HepG2 (cell line): ENCODE measurements around the gene ANKRD65. TPM values are rescaled to one million over a fixed set of nuclear protein-coding genes. Genes with fewer than 3 reads are reported as not detected.
A peak's percentile ranks its signal among the peaks of the same experiment; 100 is the strongest.

Source experiments
- ATAC-seq: fragments of 200-7000 bp; cut with Tn5 transposase; 3 replicates; pipeline ENCODE4 v1.9.1; 2020; ENCODE audit warnings: mild to moderate bottlenecking, moderate library complexity
- BruUV-seq: library from RNA; stranded (reverse); fragments of 400-500 nt; replicated peaks from 2 replicates; lab custom pipeline; 2021; lab: Mats Ljungman, UMichigan
- CTCF ChIA-PET: fragments of 300-600 bp; formaldehyde crosslinking; extraction: SDS; loops from one replicate; lab custom pipeline; 2021; ENCODE audit warnings: low total read pairs, inconsistent platforms, low intra/inter-chr PET ratio; lab: Yijun Ruan, JAX
- POLR2A ChIA-PET: fragments of 350-600 bp; sonication (Branson Sonifier 250); formaldehyde crosslinking; loops from one replicate; lab custom pipeline; 2020; ENCODE audit warnings: antibody characterized with exemption, inconsistent platforms; lab: Yijun Ruan, JAX
- DNase-seq: peaks from one replicate; pipeline ENCODE4 v3.0.0-alpha.2; 2015; ENCODE audit warnings: low spot score
- FAIRE-seq: peaks from 3 replicates; lab custom pipeline; 2011; peaks lifted over from hg19 to GRCh38; lab: Jason Lieb, UNC
- H2AFZ ChIP-seq: one replicate; pipeline ENCODE4 v1.6.1; 2011; ENCODE audit warnings: low read length, inconsistent platforms
- H3K27ac ChIP-seq: fragments of 300-600 bp; 3 replicates; pipeline ENCODE4 v1.8.0; 2011; ENCODE audit warnings: mixed run types, mild to moderate bottlenecking, mixed read lengths, low read length, inconsistent platforms; ENCODE audit not compliant: insufficient read depth; ENCODE audit errors: extremely low read length
- H3K27me3 ChIP-seq, 2 experiments: fragments of 200-600 bp in 1 of 2; 2 replicates in 1 of 2; 3 replicates in 1 of 2; pipeline versions ENCODE4 v1.6.0 to v1.8.0; 2011; ENCODE audit warnings: low read length in 2 of 2, mild to moderate bottlenecking in 2 of 2, moderate library complexity in 2 of 2, inconsistent platforms in 1 of 2; ENCODE audit not compliant: insufficient read depth in 2 of 2, control insufficient read depth in 1 of 2
- H3K36me3 ChIP-seq, 2 experiments: fragments of 200-600 bp in 1 of 2; replicated peaks in 1 of 2; 2 replicates in 1 of 2; 3 replicates in 1 of 2; pipeline versions ENCODE4 v1.5.1 to v1.8.0; 2011; ENCODE audit warnings: low read length in 2 of 2, inconsistent platforms in 1 of 2; ENCODE audit not compliant: insufficient read depth in 2 of 2, control insufficient read depth in 1 of 2
- H3K4me1 ChIP-seq: 2 replicates; pipeline ENCODE4 v1.5.1; 2012; ENCODE audit warnings: low read length, inconsistent platforms; ENCODE audit not compliant: insufficient read depth
- H3K4me2 ChIP-seq: 2 replicates; pipeline ENCODE4 v1.6.0; 2011; ENCODE audit warnings: low read depth, low read length, inconsistent platforms
- H3K4me3 ChIP-seq, 3 experiments: fragments of 200-600 bp in 1 of 3; sonication (generic), shearing (Covaris generic) in 1 of 3; replicated peaks in 1 of 3; 2 replicates each; pipeline ENCODE4 v1.5.1; 2011 to 2016; ENCODE audit warnings: low read length in 3 of 3, inconsistent platforms in 2 of 3, low read depth in 2 of 3, mild to moderate bottlenecking in 2 of 3, control low read depth in 1 of 3, mixed read lengths in 1 of 3; ENCODE audit not compliant: insufficient read depth in 1 of 3
- H3K79me2 ChIP-seq: one replicate; pipeline ENCODE4 v1.6.1; 2011; ENCODE audit warnings: low read length, inconsistent platforms; ENCODE audit not compliant: insufficient read depth
- H3K9ac ChIP-seq: 2 replicates; pipeline ENCODE4 v1.6.0; 2011; ENCODE audit warnings: mild to moderate bottlenecking, low read depth, low read length, inconsistent platforms; ENCODE audit not compliant: insufficient read depth
- H3K9me3 ChIP-seq: 2 replicates; pipeline ENCODE4 v1.5.1; 2012; ENCODE audit warnings: mild to moderate bottlenecking, low read length
- H4K20me1 ChIP-seq: 2 replicates; pipeline ENCODE4 v1.6.0; 2011; ENCODE audit warnings: inconsistent platforms, mild to moderate bottlenecking, low read length, moderate library complexity; ENCODE audit not compliant: insufficient read depth
- AGO2 ChIP-seq: fragments of 200-400 bp; formaldehyde crosslinking; optimal IDR thresholded peaks from 2 replicates; pipeline ENCODE3; 2017; ENCODE audit warnings: mild to moderate bottlenecking, low read depth, low read length, moderate library complexity
- AHDC1 ChIP-seq: sonication (generic); formaldehyde crosslinking; IDR thresholded peaks from 2 replicates; pipeline ENCODE4 v1.5.1; 2020; ENCODE audit warnings: mild to moderate bottlenecking, missing genetic modification reagents, borderline replicate concordance
- HDAC6 ChIP-seq: fragments of 200-600 bp; sonication (generic); IDR thresholded peaks from 2 replicates; pipeline ENCODE4 v1.7.0; 2017; ENCODE audit warnings: mild to moderate bottlenecking, antibody characterized with exemption, low read length, low read depth
- HNRNPK ChIP-seq: fragments of 200-400 bp; formaldehyde crosslinking; IDR thresholded peaks from 2 replicates; pipeline ENCODE4 v1.6.1; 2018; ENCODE audit warnings: low read length, low read depth, moderate library complexity, mild to moderate bottlenecking; ENCODE audit not compliant: poor library complexity, severe bottlenecking
- KDM6A ChIP-seq: IDR thresholded peaks from 2 replicates; pipeline ENCODE4 v1.6.1; 2016; ENCODE audit warnings: low read depth
- MEF2D ChIP-seq: sonication (generic); formaldehyde crosslinking; IDR thresholded peaks from 2 replicates; pipeline ENCODE4 v1.5.1; 2020; ENCODE audit warnings: mild to moderate bottlenecking, missing genetic modification reagents
- NR3C1 ChIP-seq: sonication (generic); formaldehyde crosslinking; IDR thresholded peaks from 2 replicates; pipeline ENCODE4 v1.4.0; 2020; ENCODE audit warnings: missing genetic modification reagents
- PRDM15 ChIP-seq: sonication (generic); formaldehyde crosslinking; IDR thresholded peaks from 2 replicates; pipeline ENCODE4 v1.4.0; 2020; ENCODE audit warnings: missing genetic modification reagents
- STAG1 ChIP-seq: sonication (generic); formaldehyde crosslinking; IDR thresholded peaks from 2 replicates; pipeline ENCODE4 v1.4.0; 2020; ENCODE audit warnings: missing genetic modification reagents
- ZBTB38 ChIP-seq: sonication (generic); formaldehyde crosslinking; IDR thresholded peaks from 2 replicates; pipeline ENCODE4 v1.5.1; 2020; ENCODE audit warnings: mild to moderate bottlenecking, missing genetic modification reagents
- ZNF563 ChIP-seq: sonication (generic); formaldehyde crosslinking; IDR thresholded peaks from 2 replicates; pipeline ENCODE4 v1.8.0; 2022; ENCODE audit warnings: mild to moderate bottlenecking, moderate library complexity, missing genetic modification reagents
- ZNF816 ChIP-seq: sonication (generic); formaldehyde crosslinking; IDR thresholded peaks from 2 replicates; pipeline ENCODE4 v1.8.0; 2022; ENCODE audit warnings: missing genetic modification reagents, mild to moderate bottlenecking, borderline replicate concordance
- ZNF850 ChIP-seq: sonication (generic); formaldehyde crosslinking; conservative IDR thresholded peaks from 2 replicates; pipeline ENCODE4 v1.9.0; 2021; ENCODE audit warnings: mild to moderate bottlenecking, missing genetic modification reagents
- WGBS: methylation state at CpG from one replicate; pipeline ENCODE4 v1.1.6; 2017; ENCODE audit warnings: low lambda C conversion rate; 5-methylcytosine and 5-hydroxymethylcytosine counted together
- in situ Hi-C: cut with HindIII; loops from 2 replicates; pipeline ENCODE4 v1.10.0; 2017; ENCODE audit warnings: low pct_unique_long_range_greater_than_20kb; ENCODE audit not compliant: extremely low pct_ligation_motif_present
- intact Hi-C: fragments of 100-400 bp; cut with micrococcal nuclease; formaldehyde crosslinking; loops from one replicate; pipeline ENCODE4 v1.10.0; 2022; ENCODE audit not compliant: unreplicated experiment
- polyA plus RNA-seq, 8 experiments: library from polyadenylated mRNA; depleted of rRNA in 3 of 8; stranded (reverse) in 7 of 8; unstranded in 1 of 8; fragments of >200 nt; fragmentation: Illumina TruSeq in 4 of 8; extraction: Trizol in 4 of 8; gene quantifications; 2 replicates each; pipeline versions ENCODE4 v1.2.1 to v1.2.3, GENCODE V29; 2011 to 2016; ENCODE audit warnings: low read depth in 4 of 8, missing spikeins in 1 of 8, mixed read lengths in 1 of 8; ENCODE audit not compliant: insufficient read depth in 1 of 8
- total RNA-seq, 5 experiments: library from RNA; depleted of rRNA; stranded (reverse); fragments of >200 nt; fragmentation: Illumina TruSeq; extraction: Trizol; gene quantifications; 2 replicates each; pipeline ENCODE4 v1.2.3, GENCODE V29; 2016; ENCODE audit warnings: low read depth in 1 of 5

Gene ANKRD65
- total and polyA plus RNA-seq, 2 of the 13 experiments (the other 11 are each of a cell fraction or from before 2014, with no cell fraction given) = 12.1 to 30.1 TPM

- ATAC-seq (peak; percentile 15), FAIRE-seq (no peak), DNase-seq (no peak)
- in situ Hi-C loops (no loop called here), intact Hi-C loops (loop anchor here (5.0 kb wide), 1 partner anchor 36 kb away; no protein-coding TSS in a partner anchor)
- peaks cover 46% of the 10 kb centered on the region for H3K79me2 ChIP-seq
- H3K9ac ChIP-seq = peak overlapping the region; percentile 96
- no peaks in the 10 kb centered on the region for H3K9me3 ChIP-seq
- BruUV-seq = no TSS peak
- H3K4me3 ChIP-seq = peak overlapping the region; percentile 81 to 89 (median 87)
- peak overlapping the region; percentile 91 for H3K27ac ChIP-seq
- peaks cover 58% of the 10 kb centered on the region for H3K4me1 ChIP-seq
- H3K4me2 ChIP-seq = peak overlapping the region; percentile 81
- WGBS = 44% methylated on average over 39 of the region's 43 CpGs
- POLR2A ChIA-PET = interaction anchor here (0.8 to 12.4 kb wide), 11 partner anchors 9 to 105 kb away, joined by 3 to 355 read pairs (median 5); partner anchors contain the start of genes ANKRD65, AURKAIP1 and VWA1
- H4K20me1 ChIP-seq = peaks cover 29% of the 10 kb centered on the region
- no peaks in the 10 kb centered on the region for H3K27me3 ChIP-seq
- CTCF ChIA-PET = interaction anchor here (1.3 kb wide), 1 partner anchor 35 kb away, joined by 3 read pairs; no protein-coding TSS in a partner anchor
- H3K36me3 ChIP-seq = peaks cover 6 to 26% of the 10 kb centered on the region in 2 experiments; a peak in 3 of 5 replicates
- no peak overlapping the region for H2AFZ ChIP-seq
- peak; percentile 11; the same call in 1 of the 2 replicates for TF ChIP-seq STAG1 (CRISPR knock-in tag)
- TF ChIP-seq ZNF816 = 0 out of 2 replicates have a peak, but pooled peaks have one; percentile 4
- TF ChIP-seq HNRNPK = no peak
- TF ChIP-seq AGO2 = peak; percentile 11
- TF ChIP-seq MEF2D = no peak
- no peak for TF ChIP-seq KDM6A (CRISPR knock-in tag)
- no peak for TF ChIP-seq HDAC6
- no peak for TF ChIP-seq NR3C1 (CRISPR knock-in tag)
- TF ChIP-seq AHDC1 (CRISPR knock-in tag) = 0 out of 2 replicates have a peak, but pooled peaks have one; percentile 0
- TF ChIP-seq ZNF563 (CRISPR knock-in tag) = 0 out of 2 replicates have a peak, but pooled peaks have one; percentile 33
- no peak for TF ChIP-seq PRDM15 (CRISPR knock-in tag)
- 0 out of 2 replicates have a peak, but pooled peaks have one; percentile 4 for TF ChIP-seq ZNF850
- TF ChIP-seq ZBTB38 = peak; percentile 56; the same call in 1 of the 2 replicates
These were observed 14.8 kb downstream of the ANKRD65 start for GRCh38 chr1:1406101-1406820.
